Measurements from ENCODE around the gene MUSK. TPM values are rescaled to one million over a fixed set of nuclear protein-coding genes. Genes with fewer than 3 reads are reported as not detected.

Gene MUSK
- total and polyA plus RNA-seq, 2 experiments from 2014 or later = not detected

DNA sequence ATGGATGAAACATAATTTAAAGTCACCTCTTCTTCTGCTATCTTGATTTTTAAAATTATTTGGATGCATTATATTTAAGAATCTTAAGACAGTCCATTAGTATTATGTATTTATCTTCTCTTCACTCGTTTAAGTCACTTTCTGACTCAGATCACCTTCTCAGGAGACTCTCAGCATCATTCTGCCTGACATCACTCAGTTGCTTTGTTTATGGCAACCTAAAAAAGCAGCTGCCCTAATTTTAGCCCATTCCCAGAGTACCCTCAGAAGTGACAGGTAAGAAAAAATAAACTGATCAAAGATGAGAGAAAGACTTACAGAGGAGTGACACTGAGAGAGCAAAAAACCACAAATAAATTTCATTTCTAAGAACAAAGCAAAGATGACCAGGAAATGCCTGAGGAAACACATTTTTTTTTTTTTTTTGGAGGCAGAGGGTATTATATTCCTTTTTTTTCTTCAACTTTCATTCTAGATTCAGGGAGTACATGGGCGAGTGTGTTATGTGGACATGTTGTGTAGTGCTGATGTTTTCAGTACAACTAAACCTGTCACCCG lies 140.5 kb downstream of the MUSK start:
- Mint-ChIP-seq H3K27me3 (ENCODE audit: insufficient read depth, low read depth, poor library complexity) (peaks cover 3% of the 10 kb centered on the region), H3K27ac (no peak overlapping the region), H3K4me1 (peaks cover 5% of the 10 kb centered on the region; the same call in 2 of the 3 replicates), H3K9me3 (no peaks in the 10 kb centered on the region), H3K4me3 (no peak overlapping the region), H3K36me3 (ENCODE audit: low read depth) (no peaks in the 10 kb centered on the region)
- TF ChIP-seq CREB1 (CRISPR knock-in tag; IDR thresholded peaks at IDR 0.05; ENCODE audit: low read depth) = no peak
- TF ChIP-seq EZH2phosphoT487 (IDR thresholded peaks at IDR 0.05; ENCODE audit: unreplicated experiment) = no peak
- no peak for TF ChIP-seq ZNF114 (CRISPR knock-in tag; IDR thresholded peaks at IDR 0.05)
- TF ChIP-seq JUNB (IDR thresholded peaks at IDR 0.05; ENCODE audit: unreplicated experiment) = no peak
- TF ChIP-seq, protein P1, sequence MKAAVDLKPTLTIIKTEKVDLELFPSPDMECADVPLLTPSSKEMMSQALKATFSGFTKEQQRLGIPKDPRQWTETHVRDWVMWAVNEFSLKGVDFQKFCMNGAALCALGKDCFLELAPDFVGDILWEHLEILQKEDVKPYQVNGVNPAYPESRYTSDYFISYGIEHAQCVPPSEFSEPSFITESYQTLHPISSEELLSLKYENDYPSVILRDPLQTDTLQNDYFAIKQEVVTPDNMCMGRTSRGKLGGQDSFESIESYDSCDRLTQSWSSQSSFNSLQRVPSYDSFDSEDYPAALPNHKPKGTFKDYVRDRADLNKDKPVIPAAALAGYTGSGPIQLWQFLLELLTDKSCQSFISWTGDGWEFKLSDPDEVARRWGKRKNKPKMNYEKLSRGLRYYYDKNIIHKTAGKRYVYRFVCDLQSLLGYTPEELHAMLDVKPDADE (IDR thresholded peaks at IDR 0.05) = no peak
- no peak for TF ChIP-seq POLR2AphosphoS5 (IDR thresholded peaks at IDR 0.05; ENCODE audit: low read depth)
- TF ChIP-seq ZNF331 (CRISPR knock-in tag; IDR thresholded peaks at IDR 0.05; ENCODE audit: low read depth) = no peak
- TF ChIP-seq, protein P2, sequence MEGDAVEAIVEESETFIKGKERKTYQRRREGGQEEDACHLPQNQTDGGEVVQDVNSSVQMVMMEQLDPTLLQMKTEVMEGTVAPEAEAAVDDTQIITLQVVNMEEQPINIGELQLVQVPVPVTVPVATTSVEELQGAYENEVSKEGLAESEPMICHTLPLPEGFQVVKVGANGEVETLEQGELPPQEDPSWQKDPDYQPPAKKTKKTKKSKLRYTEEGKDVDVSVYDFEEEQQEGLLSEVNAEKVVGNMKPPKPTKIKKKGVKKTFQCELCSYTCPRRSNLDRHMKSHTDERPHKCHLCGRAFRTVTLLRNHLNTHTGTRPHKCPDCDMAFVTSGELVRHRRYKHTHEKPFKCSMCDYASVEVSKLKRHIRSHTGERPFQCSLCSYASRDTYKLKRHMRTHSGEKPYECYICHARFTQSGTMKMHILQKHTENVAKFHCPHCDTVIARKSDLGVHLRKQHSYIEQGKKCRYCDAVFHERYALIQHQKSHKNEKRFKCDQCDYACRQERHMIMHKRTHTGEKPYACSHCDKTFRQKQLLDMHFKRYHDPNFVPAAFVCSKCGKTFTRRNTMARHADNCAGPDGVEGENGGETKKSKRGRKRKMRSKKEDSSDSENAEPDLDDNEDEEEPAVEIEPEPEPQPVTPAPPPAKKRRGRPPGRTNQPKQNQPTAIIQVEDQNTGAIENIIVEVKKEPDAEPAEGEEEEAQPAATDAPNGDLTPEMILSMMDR (conservative IDR thresholded peaks at IDR 0.05; ENCODE audit: low read depth in 2 of 2) = no peak
- TF ChIP-seq EZH2 (IDR thresholded peaks at IDR 0.05; ENCODE audit: low read depth, unreplicated experiment) = no peak
- no peak for TF ChIP-seq NANOG (IDR thresholded peaks at IDR 0.05; ENCODE audit: borderline replicate concordance)
- no peak for TF ChIP-seq ZNF462 (CRISPR knock-in tag; IDR thresholded peaks at IDR 0.05)
- Histone ChIP-seq H3K4me2 (no peak overlapping the region), H3K9me2 (ENCODE audit: insufficient read depth) (0 out of 2 replicates have a peak, but pooled peaks cover 3% of the 10 kb centered on the region), H3K27me3 (ENCODE audit: insufficient read depth) (no peaks in the 10 kb centered on the region), H3K36me3 (ENCODE audit: insufficient read depth) (no peaks in the 10 kb centered on the region), H3K27ac (ENCODE audit: low read depth) (no peak overlapping the region), H2AFZ (no peak overlapping the region; the same call in 1 of the 2 replicates), H4K20me1 (replicated peaks; ENCODE audit: insufficient read depth) (no peaks in the 10 kb centered on the region), H3F3A (replicated peaks; ENCODE audit: low read depth) (no peaks in the 10 kb centered on the region), H3K79me2 (replicated peaks; ENCODE audit: insufficient read depth) (no peaks in the 10 kb centered on the region), H3K4me3 (no peak overlapping the region), H3K4me1 (ENCODE audit: insufficient read depth) (peaks cover 7% of the 10 kb centered on the region; the same call in 1 of the 2 replicates)
- no peak for DNase-seq (ENCODE audit: low spot score)
- ATAC-seq = no peak

Data from GM23338 (cell line).